HEK293 (cell line): ENCODE data around the gene YY1AP1.

Experiments used
- CTCF ChIA-PET: fragments of 350-600 bp; formaldehyde crosslinking; extraction: SDS; loops from one replicate; lab custom pipeline; 2021; ENCODE audit warnings: antibody characterized with exemption; lab: Yijun Ruan, JAX
- POLR2A ChIA-PET: fragments of 300-600 bp; formaldehyde crosslinking; extraction: SDS; loops from one replicate; lab custom pipeline; 2020; ENCODE audit warnings: antibody characterized with exemption, inconsistent platforms; lab: Yijun Ruan, JAX
- H3K27ac ChIP-seq: fragments of 200-500 bp; sonication (Bioruptor generic); 2 replicates; pipeline ENCODE4 v1.5.1; 2014; ENCODE audit warnings: low read depth, low read length, control low read depth, inconsistent platforms; ENCODE audit errors: extremely low read depth
- H3K36me3 ChIP-seq, 2 experiments: fragments of 200-500 bp in 1 of 2; sonication (Bioruptor generic) in 1 of 2; 1 replicate in 1 of 2; 2 replicates in 1 of 2; pipeline ENCODE4 v1.5.1; 2014 to 2017; ENCODE audit warnings: inconsistent platforms in 2 of 2, low read length in 2 of 2; ENCODE audit not compliant: control insufficient read depth in 2 of 2, insufficient read depth in 1 of 2
- H3K4me1 ChIP-seq: fragments of 200-500 bp; sonication (Bioruptor generic); 2 replicates; pipeline ENCODE4 v1.5.1; 2014; ENCODE audit warnings: mild to moderate bottlenecking, low read length, inconsistent platforms; ENCODE audit not compliant: control insufficient read depth, insufficient read depth
- H3K4me3 ChIP-seq: 2 replicates; pipeline ENCODE4 v1.5.1; 2011; ENCODE audit warnings: low read depth, mild to moderate bottlenecking, control low read depth, low read length, moderate library complexity
- H3K9me3 ChIP-seq: fragments of 200-500 bp; sonication (Bioruptor generic); 2 replicates; pipeline ENCODE4 v1.5.1; 2014; ENCODE audit warnings: low read depth, low read length, inconsistent platforms; ENCODE audit not compliant: control insufficient read depth, insufficient read depth
- HOXA7 ChIP-seq: sonication (generic); formaldehyde crosslinking; IDR thresholded peaks from 2 replicates; pipeline ENCODE4 v1.8.1; 2022; ENCODE audit warnings: missing genetic modification reagents, borderline replicate concordance
- KLF16 ChIP-seq: fragments of 450-650 bp; formaldehyde crosslinking; IDR thresholded peaks from 2 replicates; pipeline ENCODE4 v1.5.1; 2017; ENCODE audit warnings: missing biosample characterization, missing genetic modification characterization
- KLF8 ChIP-seq: fragments of 450-650 bp; formaldehyde crosslinking; IDR thresholded peaks from 2 replicates; pipeline ENCODE4 v1.5.1; 2016; ENCODE audit warnings: missing biosample characterization, missing genetic modification characterization
- SP7 ChIP-seq: fragments of 450-650 bp; formaldehyde crosslinking; IDR thresholded peaks from 2 replicates; pipeline ENCODE4 v1.5.1; 2016; ENCODE audit warnings: missing biosample characterization, missing genetic modification characterization
- ZBTB20 ChIP-seq: fragments of 450-650 bp; formaldehyde crosslinking; IDR thresholded peaks from 2 replicates; pipeline ENCODE4 v1.5.1; 2016; ENCODE audit warnings: missing biosample characterization, missing genetic modification characterization
- ZNF2 ChIP-seq: fragments of 450-650 bp; formaldehyde crosslinking; IDR thresholded peaks from 2 replicates; pipeline ENCODE4 v1.5.1; 2016; ENCODE audit warnings: missing biosample characterization, missing genetic modification characterization
- ZNF37A ChIP-seq: fragments of 450-650 bp; IDR thresholded peaks from 2 replicates; pipeline ENCODE4 v1.5.1; 2018; ENCODE audit warnings: missing biosample characterization, missing genetic modification characterization
- ZNF433 ChIP-seq: fragments of 450-650 bp; formaldehyde crosslinking; IDR thresholded peaks from 2 replicates; pipeline ENCODE4 v1.5.1; 2016; ENCODE audit warnings: missing biosample characterization, missing genetic modification characterization, low read depth
- ZNF777 ChIP-seq: fragments of 450-650 bp; formaldehyde crosslinking; IDR thresholded peaks from 2 replicates; pipeline ENCODE4 v1.5.1; 2017; ENCODE audit warnings: missing biosample characterization, missing genetic modification characterization, borderline replicate concordance
- TF ChIP-seq, protein P1 (sequence below): fragments of 450-650 bp; formaldehyde crosslinking; IDR thresholded peaks from 2 replicates; pipeline ENCODE4 v1.5.1; 2016; ENCODE audit warnings: missing biosample characterization, missing genetic modification characterization
- TF ChIP-seq, protein P2 (sequence below): fragments of 450-650 bp; IDR thresholded peaks from 2 replicates; pipeline ENCODE4 v1.5.1; 2018; ENCODE audit warnings: missing biosample characterization, missing genetic modification characterization
- TF ChIP-seq, protein P3 (sequence below): fragments of 450-650 bp; formaldehyde crosslinking; IDR thresholded peaks from 2 replicates; pipeline ENCODE4 v1.5.1; 2016; ENCODE audit warnings: missing biosample characterization, missing genetic modification characterization
- TF ChIP-seq, protein P4 (sequence below): fragments of 450-650 bp; formaldehyde crosslinking; IDR thresholded peaks from 2 replicates; pipeline ENCODE4 v1.5.1; 2016; ENCODE audit warnings: missing biosample characterization, missing genetic modification characterization
- TF ChIP-seq, protein P5 (sequence below): sonication (generic); formaldehyde crosslinking; IDR thresholded peaks from 2 replicates; pipeline ENCODE4 v1.8.1; 2022; ENCODE audit warnings: mild to moderate bottlenecking, moderate library complexity, missing genetic modification reagents

The YY1AP1 gene

DNA sequence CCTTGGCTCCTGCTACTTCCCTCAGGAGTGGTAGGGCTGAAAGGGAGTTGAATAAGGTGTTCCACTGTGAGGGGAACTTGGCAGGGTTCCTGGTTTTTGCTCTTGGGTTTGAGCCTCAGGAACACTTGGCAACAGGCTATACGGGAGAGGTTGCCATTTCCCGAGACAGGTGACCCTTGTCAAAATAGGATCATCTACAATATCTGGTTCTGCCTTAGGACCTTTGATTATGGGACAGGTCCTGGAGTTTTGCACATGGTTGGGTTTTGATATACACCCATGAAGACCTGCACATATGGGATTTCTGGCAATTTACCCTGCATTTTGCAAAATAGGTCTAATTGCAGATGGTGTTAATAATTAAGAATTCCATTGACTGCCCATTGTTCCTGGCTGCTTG, 31.1 kb downstream of the YY1AP1 start:
- Histone ChIP-seq H3K27ac (no peak overlapping the region), H3K9me3 (no peaks in the 10 kb centered on the region), H3K36me3 (peaks cover 14 to 42% of the 10 kb centered on the region in 2 experiments), H3K4me3 (no peak overlapping the region), H3K4me1 (no peaks in the 10 kb centered on the region)
- ChIA-PET CTCF (interaction anchor here (0.6 kb wide), 1 partner anchor 372 kb away, joined by 3 read pairs; no protein-coding TSS in a partner anchor), POLR2A (no interaction called here)
- TF ChIP-seq KLF8 (tag by site-specific recombination): no peak
- TF ChIP-seq, protein P1, sequence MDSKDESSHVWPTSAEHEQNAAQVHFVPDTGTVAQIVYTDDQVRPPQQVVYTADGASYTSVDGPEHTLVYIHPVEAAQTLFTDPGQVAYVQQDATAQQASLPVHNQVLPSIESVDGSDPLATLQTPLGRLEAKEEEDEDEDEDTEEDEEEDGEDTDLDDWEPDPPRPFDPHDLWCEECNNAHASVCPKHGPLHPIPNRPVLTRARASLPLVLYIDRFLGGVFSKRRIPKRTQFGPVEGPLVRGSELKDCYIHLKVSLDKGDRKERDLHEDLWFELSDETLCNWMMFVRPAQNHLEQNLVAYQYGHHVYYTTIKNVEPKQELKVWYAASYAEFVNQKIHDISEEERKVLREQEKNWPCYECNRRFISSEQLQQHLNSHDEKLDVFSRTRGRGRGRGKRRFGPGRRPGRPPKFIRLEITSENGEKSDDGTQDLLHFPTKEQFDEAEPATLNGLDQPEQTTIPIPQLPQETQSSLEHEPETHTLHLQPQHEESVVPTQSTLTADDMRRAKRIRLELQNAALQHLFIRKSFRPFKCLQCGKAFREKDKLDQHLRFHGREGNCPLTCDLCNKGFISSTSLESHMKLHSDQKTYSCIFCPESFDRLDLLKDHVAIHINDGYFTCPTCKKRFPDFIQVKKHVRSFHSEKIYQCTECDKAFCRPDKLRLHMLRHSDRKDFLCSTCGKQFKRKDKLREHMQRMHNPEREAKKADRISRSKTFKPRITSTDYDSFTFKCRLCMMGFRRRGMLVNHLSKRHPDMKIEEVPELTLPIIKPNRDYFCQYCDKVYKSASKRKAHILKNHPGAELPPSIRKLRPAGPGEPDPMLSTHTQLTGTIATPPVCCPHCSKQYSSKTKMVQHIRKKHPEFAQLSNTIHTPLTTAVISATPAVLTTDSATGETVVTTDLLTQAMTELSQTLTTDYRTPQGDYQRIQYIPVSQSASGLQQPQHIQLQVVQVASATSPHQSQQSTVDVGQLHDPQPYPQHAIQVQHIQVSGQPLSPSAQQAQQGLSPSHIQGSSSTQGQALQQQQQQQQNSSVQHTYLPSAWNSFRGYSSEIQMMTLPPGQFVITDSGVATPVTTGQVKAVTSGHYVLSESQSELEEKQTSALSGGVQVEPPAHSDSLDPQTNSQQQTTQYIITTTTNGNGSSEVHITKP (tag by site-specific recombination): 0 out of 2 replicates have a peak, but pooled peaks have one; percentile 1
- TF ChIP-seq, protein P2, sequence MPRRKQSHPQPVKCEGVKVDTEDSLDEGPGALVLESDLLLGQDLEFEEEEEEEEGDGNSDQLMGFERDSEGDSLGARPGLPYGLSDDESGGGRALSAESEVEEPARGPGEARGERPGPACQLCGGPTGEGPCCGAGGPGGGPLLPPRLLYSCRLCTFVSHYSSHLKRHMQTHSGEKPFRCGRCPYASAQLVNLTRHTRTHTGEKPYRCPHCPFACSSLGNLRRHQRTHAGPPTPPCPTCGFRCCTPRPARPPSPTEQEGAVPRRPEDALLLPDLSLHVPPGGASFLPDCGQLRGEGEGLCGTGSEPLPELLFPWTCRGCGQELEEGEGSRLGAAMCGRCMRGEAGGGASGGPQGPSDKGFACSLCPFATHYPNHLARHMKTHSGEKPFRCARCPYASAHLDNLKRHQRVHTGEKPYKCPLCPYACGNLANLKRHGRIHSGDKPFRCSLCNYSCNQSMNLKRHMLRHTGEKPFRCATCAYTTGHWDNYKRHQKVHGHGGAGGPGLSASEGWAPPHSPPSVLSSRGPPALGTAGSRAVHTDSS (tag by site-specific recombination): no peak

DNA sequence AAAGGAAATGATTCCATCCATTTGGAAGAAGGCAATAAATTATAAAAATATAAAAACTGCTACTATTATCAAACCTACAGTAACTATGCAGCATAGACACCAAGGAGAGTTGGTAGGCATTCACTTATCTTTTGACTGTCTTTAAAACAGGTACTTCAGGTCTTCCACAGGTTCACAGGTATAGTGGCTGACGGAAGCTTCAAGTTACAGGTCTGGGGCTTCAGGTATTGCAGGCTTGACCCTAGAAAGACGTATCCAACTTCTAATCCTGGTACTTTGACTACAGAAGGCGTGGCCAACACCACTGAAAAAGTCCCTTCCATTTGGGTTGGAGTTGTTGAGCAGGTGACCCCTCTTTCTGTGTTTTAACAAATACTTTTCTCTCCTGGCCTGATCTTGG, 35.6 kb downstream of the YY1AP1 start:
- CTCF ChIA-PET: no interaction called here

More for the DNA sequence above, 35.6 kb downstream of the YY1AP1 start:
- Histone ChIP-seq H3K9me3 (no peaks in the 10 kb centered on the region), H3K4me3 (no peak overlapping the region)
- TF ChIP-seq ZNF37A (tag by site-specific recombination): no peak
- no peak for TF ChIP-seq ZNF777
- no peak for TF ChIP-seq ZNF2 (tag by site-specific recombination)
- TF ChIP-seq KLF16 (tag by site-specific recombination): no peak
- TF ChIP-seq ZBTB20 (tag by site-specific recombination): no peak
- TF ChIP-seq, protein P3, sequence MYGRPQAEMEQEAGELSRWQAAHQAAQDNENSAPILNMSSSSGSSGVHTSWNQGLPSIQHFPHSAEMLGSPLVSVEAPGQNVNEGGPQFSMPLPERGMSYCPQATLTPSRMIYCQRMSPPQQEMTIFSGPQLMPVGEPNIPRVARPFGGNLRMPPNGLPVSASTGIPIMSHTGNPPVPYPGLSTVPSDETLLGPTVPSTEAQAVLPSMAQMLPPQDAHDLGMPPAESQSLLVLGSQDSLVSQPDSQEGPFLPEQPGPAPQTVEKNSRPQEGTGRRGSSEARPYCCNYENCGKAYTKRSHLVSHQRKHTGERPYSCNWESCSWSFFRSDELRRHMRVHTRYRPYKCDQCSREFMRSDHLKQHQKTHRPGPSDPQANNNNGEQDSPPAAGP (tag by site-specific recombination): no peak
- TF ChIP-seq SP7 (tag by site-specific recombination): no peak
- no peak for TF ChIP-seq HOXA7 (CRISPR knock-in tag)
- TF ChIP-seq, protein P4, sequence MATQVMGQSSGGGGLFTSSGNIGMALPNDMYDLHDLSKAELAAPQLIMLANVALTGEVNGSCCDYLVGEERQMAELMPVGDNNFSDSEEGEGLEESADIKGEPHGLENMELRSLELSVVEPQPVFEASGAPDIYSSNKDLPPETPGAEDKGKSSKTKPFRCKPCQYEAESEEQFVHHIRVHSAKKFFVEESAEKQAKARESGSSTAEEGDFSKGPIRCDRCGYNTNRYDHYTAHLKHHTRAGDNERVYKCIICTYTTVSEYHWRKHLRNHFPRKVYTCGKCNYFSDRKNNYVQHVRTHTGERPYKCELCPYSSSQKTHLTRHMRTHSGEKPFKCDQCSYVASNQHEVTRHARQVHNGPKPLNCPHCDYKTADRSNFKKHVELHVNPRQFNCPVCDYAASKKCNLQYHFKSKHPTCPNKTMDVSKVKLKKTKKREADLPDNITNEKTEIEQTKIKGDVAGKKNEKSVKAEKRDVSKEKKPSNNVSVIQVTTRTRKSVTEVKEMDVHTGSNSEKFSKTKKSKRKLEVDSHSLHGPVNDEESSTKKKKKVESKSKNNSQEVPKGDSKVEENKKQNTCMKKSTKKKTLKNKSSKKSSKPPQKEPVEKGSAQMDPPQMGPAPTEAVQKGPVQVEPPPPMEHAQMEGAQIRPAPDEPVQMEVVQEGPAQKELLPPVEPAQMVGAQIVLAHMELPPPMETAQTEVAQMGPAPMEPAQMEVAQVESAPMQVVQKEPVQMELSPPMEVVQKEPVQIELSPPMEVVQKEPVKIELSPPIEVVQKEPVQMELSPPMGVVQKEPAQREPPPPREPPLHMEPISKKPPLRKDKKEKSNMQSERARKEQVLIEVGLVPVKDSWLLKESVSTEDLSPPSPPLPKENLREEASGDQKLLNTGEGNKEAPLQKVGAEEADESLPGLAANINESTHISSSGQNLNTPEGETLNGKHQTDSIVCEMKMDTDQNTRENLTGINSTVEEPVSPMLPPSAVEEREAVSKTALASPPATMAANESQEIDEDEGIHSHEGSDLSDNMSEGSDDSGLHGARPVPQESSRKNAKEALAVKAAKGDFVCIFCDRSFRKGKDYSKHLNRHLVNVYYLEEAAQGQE (tag by site-specific recombination): no peak
- TF ChIP-seq, protein P5, sequence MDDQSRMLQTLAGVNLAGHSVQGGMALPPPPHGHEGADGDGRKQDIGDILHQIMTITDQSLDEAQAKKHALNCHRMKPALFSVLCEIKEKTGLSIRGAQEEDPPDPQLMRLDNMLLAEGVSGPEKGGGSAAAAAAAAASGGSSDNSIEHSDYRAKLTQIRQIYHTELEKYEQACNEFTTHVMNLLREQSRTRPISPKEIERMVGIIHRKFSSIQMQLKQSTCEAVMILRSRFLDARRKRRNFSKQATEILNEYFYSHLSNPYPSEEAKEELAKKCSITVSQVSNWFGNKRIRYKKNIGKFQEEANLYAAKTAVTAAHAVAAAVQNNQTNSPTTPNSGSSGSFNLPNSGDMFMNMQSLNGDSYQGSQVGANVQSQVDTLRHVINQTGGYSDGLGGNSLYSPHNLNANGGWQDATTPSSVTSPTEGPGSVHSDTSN (CRISPR knock-in tag): no peak
- TF ChIP-seq ZNF433 (tag by site-specific recombination): no peak
- TF ChIP-seq, all 188 proteins: peak for 0
- no peaks in the 10 kb centered on the region for H3K36me3 ChIP-seq
- no peak overlapping the region for H3K27ac ChIP-seq
- POLR2A ChIA-PET: no interaction called here
- no peaks in the 10 kb centered on the region; the same call in 1 of the 2 replicates for H3K4me1 ChIP-seq
